Measurements from ENCODE around the gene STK11.

STK11 gene

DNA sequence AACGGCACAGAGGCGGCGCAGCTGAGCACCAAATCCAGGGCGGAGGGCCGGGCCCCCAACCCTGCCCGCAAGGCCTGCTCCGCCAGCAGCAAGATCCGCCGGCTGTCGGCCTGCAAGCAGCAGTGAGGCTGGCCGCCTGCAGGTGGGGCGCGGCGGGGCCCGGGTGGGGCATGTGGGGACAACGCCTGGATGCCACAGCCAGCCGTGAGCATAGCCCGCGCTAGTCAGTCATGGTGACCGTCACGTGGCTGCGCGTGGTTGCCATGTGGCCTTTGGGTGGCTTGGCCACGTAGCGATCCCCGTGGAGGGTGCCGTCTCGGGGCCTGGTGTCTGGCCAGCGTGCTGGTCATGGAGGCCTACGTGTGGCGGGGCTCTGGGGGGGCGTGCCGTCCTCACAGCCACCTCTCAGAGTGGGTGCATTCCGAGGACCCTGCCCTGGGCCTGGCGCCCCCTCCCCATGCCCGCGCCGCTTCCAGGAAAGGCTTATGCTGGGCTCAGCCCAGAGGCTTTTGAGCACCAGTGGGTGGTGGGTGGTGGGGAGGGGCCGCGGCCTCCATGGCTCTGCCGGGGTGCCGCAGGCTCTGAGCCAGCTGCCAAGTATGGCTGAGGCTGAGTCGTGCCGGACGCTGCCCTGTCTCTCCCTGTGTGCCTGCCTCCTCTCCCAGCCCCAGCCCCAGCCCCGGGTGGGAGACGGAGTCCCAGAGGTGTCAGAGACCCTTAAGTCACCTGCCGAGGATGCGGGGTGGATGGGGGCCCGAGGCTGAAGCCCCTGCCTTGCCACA is 21.1 kb downstream of the STK11 start:
- no peak for DNase-seq (ENCODE audit: low spot score)

DNA sequence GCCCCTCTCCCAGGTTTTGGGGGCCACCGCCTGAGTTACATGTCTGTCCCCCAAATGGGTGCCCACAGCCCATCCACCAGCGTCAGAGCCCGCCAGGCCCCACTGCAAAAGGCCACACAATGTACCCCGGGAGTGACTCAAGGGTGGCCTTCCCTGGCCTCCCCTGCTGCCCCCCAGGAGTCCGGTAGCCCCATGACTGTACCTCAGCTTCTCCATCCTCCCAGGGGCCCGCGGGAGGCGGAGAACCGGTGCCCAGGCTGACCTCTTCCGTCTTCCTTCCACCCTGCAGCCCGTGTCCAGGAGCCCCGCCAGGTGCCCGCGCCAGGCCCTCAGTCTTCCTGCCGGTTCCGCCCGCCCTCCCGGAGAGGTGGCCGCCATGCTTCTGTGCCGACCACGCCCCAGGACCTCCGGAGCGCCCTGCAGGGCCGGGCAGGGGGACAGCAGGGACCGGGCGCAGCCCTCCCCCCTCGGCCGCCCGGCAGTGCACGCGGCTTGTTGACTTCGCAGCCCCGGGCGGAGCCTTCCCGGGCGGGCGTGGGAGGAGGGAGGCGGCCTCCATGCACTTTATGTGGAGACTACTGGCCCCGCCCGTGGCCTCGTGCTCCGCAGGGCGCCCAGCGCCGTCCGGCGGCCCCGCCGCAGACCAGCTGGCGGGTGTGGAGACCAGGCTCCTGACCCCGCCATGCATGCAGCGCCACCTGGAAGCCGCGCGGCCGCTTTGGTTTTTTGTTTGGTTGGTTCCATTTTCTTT is 21.9 kb downstream of the STK11 start:
- DNase-seq (ENCODE audit: low spot score): no peak

DNA sequence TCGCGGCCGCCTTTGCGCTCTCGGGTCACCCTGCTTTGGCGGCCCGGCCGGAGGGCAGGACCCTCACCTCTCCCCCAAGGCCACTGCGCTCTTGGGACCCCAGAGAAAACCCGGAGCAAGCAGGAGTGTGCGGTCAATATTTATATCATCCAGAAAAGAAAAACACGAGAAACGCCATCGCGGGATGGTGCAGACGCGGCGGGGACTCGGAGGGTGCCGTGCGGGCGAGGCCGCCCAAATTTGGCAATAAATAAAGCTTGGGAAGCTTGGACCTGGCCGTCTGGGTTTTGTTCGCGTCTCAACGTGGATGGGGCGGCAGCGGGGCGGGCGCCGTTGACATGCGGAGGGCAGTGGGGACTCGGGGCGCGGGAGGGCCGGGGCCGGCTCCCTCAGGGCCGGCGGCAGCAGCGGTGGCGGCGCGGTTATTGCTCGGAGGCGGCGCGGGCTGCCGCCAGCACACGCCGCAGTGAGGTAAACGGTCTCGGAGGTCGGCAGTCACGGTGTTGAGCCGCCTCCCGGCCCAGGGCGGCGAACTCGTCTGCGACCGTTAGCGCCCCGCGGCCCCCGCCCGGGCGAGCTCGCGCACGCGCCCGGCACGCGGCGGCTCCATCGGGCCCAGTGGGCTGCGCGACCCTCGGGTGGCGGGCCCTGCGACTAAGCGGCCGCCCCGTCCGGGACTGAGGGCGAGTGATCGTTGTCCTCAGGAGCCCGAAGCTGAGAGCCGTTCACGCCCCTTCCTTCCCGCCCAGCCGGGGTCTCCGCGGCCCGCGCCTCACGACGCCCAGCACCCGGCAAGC is 22.8 kb downstream of the STK11 start:
- DNase-seq (ENCODE audit: low spot score): no peak

DNA sequence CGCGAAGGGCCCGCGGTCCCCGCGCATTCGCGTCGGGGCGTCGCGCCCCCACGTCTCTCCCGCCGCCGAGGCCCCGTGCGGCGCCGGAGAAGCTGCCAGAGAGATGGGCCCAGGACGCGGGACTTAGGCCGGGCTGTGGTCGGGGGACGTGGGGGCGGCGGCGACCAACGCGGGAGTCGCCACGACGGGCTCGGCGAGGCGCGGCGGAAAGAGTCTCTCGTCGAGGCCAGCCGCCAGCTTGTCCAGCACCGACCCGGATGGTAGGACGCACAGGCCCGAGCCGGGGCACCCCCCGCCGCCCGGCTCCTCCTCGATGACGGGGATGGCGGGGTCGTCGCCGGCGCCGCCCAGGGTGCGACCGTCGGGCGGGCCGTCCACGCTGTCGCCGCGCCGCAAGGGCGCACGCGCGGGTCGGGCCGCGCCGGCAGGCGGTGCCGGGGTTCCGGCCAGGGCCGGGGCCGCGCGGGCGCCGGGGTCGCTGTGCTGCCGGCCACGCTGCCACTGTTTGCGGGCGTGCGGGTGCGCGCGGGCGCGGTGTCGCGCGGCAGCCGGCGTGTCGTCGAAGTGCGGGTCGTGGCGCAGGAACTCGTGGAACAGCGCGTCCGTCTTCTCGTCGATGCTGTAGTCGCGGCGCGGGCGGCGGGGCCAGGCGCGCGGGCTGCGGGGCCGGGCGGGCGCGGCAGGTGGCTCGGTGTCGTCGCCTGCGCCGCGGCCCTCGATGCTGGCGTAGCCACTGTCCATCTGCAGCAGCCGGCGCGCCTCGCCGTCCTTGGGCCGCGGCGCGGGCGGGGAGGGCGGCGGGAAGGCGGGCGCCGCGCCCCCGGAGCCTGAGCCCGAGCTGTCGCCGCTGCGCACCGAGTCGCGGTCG is 23.7 kb downstream of the STK11 start:
- DNase-seq (ENCODE audit: low spot score): no peak

DNA sequence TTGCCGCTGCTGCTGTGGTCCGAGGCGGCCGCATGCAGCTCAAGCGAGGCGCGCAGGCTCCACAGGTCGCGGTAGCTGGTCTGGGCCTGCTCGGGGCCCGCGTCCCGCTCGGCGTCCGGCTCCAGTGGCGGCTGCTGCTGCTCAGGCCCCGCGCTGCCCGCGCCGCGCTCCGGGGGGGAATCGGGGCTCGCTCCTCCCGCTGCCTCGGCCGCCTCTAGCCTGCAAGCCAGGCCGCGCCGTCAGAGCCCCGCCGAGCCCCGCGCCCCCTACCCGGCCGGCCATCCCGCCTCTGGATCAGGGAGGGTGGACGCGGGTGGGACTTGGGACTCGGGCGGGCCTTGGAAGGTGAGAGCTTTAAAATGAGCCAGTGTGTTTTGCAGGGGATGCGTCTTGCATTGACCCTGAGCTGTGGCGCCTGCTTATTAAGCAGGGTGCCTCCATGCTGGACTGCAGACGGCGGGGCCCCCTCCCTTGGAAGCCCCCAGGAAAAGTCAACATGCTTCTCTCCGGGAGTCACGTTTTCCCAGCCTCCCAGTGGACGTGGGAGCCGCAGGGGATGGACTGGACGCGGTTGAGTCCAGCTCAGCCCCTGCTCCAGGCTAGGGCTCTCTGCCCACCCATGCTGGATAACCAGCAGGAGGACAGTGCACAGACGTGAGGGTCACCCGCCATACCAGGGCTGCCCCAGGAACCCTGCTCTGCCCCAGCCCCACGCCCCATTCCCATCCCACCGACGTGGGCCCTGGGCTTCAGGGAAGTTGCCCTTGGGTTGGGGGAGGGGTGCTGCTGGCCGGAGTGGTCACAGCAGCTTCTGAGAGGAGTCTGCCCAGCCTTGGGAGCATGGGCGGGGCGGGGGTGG is 24.6 kb downstream of the STK11 start:
- no peak for DNase-seq (ENCODE audit: low spot score)

DNA sequence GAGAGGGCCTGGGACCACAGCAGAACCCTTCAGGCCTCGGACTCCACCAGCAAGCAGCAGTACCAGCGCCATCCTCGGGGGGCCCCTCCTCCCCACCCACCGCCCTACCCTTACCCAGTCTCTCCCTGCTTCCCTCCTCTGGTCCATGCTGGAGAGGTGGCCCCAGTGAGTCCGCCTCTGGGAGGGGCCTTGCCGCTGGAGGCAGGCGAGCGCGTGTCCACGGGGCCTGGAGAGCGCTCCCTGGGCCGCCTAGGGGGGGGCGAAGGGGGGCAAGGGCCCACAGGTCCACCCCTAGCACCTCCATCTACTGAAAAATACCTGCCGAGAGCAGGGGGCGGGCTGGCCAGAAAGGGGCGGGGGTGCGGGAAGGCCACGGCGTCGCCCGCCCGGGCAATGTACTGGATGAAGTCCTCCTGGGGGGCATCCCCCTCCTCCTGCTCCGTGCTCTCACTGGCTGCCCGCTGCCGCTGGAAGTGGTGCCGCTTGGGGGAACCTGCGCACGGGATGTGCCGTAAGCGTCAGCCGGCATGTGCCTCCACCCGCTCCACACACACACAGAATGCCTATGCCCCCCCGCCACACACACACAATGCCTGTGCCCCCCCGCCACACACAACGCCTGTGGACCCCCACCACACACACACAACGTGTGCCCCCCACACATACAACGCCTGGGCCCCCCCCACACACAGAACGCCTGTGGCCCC is 25.4 kb downstream of the STK11 start:
- DNase-seq (ENCODE audit: low spot score): no peak

DNA sequence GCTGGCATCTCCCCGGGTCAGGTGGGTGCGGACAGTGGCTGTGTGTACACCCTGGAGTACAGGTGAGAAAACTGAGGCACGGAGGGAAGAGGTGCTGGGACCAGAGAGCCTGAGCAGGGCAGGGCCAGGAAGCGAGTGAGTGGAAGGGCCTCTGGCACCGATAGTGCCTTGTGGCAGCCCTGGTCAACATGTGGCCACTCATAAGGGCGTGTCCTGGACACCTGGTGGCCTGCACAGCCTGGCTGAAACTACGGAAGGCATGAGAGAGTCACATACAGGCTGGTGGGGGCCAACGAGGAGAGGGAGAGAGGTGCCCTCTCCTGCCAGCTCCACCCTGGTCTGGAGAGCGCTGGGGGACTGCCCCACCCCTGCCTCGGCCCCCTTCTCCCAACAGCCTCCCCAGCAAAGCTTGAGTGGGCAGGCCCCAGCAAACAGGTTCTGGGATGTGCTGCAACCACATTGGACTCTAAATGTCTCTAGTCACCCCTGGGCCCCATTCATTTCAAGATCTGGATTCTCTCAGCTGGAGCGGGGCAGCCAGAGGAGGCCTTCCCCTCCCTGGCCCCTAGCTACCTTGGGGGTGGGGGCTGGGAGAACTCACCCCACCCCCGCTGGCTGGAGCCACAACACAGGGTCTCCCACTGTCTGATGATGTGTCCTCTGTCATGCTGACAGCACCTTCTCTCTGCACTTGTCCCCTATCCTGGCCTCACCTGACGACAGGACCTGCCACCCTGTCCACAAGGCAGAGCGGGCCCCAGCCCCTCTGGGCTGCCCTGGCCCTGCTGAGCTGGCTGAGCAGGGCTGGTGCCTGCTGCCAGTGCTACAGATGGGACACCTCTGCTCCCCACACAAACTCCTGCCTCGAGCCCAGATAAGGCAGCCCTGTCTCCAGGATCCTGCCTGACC is 26.4 kb downstream of the STK11 start:
- DNase-seq (ENCODE audit: low spot score): no peak

DNA sequence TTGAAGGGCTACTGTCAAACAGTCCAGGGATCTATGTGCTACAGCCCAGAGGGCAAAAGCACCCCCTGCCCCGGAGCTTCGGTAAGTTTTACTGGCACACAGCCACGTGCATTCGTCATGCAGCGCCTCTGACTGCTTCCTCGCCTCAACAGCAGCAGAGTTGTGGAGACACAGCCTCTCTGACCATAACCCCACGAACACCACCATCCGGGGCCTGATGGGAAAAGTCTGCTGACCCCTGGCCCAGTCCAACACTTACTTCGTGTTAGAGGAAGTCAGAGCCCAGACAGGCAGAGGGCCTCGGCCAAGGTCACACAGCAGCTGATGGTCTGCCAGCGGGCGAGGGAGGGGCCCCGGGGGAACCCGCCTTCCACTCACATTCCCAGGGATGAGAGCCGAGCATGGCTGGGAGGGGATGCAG is 27.1 kb downstream of the STK11 start:
- no peak for DNase-seq (ENCODE audit: low spot score)

DNA sequence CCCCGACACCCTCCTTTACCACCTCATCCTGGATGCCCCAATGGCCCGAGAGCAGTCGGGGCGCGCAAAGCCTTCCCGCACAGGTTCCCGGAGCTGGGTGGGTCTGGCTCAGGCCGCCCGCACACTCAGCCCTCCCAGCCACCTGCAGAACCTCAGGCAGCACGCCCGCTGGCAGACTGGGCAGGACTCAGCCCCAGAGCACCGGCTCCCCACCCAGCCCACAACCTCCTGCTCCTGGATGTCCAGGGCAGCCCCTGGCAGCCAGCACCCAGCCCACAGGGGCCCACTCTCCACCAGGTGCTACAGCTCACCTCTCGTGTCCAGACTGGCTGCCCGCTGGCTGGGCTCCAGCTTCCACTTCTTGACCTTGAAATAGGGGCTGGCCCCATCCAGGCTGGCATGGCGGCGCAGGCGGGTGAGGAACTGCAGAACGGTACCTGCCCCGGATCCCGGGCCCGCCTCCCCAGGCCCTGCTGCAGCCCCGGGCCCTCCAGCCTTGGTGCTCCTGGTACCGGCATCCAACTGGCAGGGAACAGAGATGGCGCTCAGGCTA is 27.6 kb downstream of the STK11 start:
- no peak for DNase-seq (ENCODE audit: low spot score)

DNA sequence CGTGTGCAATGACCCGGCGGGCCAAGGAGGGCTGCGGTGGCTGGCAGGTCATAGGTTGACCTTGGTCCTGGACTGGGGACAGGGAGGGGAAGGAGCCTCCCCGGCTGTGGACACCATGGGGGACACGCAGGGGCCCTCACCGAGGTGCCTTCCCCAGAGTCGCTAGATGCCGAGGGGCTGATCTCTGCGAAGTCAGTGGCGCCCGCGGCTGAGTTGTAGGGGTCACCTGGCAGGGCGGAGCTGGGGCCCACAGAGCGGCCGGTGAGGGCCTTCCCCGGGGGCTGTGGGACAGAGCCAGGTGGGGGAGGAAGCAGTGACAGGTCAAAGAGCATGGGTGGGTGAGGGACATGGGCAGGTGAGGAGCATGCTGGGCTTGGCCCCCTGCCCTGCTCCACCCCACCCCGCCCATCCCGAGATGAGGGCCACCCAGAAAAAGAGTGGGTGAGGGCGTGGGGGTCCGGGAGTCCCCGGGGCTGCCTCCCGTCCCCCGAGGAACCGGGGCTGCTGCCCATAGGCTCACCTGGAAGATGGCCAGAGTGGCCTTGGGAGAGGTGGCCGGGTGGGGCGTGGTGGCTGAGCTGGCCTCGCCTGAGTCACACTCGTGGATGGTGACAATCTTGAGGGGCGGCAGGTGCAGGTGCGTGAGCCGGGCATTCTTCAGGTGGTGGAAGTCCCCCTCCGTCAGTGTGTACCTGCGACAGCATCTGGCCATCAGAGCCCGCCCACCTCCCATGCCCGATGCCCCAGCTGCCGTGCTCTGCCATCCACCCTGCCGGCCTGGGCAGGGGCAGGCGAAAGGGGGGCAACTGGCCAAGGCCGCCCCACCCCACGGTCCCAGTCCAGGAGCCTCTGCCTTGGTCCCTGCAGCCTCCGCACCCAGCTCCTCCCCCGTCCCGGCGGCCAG is 28.7 kb downstream of the STK11 start:
- no peak for DNase-seq (ENCODE audit: low spot score)

DNA sequence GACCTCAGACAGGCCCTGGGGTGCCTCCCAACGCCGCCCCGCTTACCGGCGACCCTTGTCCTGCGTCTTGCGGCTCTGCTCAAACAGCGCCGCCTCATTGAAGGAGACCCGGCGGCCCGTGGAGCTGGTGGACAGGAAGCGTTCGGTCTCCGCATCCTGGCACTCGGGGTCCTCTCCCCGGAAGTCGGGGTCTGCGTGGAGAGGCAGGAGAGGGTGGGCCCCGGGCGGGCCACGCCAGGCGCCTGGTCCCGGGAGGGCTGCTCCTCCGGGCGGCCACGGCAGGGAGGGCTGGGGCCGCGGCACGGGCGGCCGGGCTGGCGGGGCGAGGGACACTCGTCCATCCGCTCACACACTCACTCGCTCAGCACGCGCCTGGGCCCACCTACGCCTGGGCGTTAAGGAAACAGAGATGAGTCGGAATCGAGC is 29.4 kb downstream of the STK11 start:
- DNase-seq (ENCODE audit: low spot score): no peak

DNA sequence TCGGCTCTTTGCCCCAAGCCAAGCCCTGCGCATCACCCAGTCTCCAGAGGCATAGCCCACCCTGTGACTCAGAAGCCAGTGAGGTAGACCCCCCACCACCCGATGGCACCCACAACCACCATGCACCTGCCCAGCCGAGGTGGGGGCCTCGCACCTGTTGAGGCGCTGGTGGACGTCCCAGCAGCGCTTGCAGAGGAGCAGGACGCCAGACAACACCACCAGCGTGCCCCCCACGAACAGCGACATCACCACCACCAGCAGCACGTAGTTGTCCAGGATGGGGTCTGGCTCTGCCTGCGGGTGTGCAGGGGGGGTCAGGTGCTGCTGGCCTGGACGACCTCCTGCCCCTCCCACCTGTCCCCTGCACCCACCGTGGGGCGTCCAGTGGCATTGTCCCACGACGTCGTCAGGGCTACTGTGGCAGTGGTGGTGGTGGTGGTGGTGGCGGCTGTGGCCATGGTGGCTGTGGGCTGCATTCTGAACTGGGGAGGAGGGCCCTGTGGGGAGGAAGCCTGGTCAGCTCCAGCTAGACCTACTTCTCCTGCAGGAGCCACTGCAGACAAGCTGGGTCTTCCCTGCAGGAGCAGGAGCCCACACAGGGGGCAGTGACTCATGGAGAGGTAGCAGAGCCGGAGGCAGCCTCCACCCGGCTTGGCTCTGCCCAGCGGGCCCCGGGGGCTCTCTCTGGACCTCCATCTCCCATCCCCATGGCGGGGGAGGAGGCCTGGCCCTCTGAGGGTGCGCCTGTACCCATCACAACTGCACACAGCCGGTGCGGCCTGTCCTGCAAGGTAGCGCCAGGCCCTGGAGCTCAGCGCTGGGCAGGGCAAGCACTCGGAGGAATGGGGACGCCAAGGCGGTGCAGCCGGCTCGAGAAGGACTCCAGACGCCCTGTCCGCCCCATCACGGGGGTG is 30.3 kb downstream of the STK11 start:
- no peak for DNase-seq (ENCODE audit: low spot score)

DNA sequence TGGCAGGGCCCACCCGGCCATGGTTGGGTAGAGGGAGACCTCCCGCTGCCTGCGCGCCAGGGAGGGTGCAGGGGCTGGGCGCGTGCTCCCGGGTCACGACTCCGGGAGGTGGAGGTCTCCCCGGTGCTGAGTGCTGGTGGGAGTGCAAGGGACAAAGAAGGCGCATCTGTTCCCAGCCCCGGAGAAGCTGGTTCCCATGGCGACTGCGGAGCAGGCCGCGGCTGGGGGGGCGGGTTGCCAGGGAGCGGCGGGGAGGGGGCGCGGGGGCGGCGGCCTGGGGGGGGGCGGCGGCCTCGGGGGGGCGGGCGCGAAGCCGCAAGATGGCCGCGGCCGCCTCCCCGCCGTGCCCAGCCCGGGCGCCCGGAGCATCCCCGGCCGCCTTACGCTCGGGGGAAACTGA is 31.0 kb downstream of the STK11 start:
- DNase-seq (ENCODE audit: low spot score): no peak

DNA sequence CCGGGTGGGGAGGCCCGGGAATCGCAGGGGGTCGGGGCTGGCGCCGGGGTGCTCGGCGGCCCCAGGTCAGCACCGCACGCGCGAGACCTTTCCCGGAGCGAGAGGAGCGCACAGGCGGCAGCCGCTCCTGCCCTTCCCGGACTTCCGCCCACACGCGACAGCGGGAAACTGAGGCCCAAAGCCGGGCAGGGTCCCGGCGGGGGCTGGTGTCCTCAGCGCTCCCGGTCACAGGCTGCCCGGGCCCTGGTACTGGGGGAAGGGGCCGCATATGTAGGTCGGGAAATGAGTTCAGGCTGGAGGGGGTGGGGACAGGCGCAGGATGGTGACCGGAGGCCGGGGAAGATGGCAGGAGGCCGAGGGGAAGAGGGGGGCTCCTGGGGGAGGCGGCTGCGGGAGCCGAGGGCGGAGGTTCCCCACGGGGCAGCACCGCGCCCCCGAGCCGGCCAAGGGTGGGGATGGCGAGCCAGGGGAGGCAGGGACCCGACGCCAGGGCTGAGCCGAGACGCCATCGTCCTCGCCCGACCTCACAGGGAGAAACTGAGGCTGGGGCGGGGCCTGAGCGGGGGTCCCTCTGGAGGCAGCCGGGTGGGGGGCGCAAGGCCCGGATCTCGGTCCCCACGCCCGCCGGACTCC is 31.6 kb downstream of the STK11 start:
- DNase-seq (ENCODE audit: low spot score): no peak

DNA sequence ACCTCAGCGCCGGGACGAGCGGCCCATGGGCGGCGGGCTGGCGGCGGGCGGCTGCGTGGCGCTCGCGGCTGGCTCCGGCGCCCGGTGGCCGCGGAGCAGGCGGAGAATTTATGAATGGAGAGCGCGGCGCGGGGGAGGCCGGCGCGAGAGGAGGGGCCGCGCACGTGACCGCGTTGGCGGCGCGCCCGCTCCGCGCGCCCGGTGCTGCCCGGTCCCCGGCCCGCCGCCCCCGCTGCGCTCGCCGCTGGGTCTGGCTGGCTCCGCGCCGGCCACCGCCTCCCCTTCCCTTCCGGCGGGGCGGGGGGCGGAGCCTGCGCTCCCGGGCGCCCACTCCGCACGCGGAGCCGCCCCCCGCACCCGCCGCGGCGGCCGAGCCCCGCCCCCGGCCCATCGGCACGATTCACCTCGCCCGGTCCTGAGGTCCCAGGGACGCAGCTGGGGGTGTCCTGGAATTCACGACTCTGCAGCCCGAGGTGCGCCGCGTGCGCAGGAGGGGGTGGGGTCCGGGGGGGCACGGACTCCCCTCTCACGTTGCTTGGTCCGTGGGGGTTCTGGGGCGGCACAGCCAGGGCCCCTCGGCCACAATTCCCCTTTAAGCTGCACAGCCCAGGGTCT is 32.3 kb downstream of the STK11 start, which contains the start of gene CBARP:
CBARP (minus strand) TSS at position 252 of the 615 bp plus-strand sequence. CDS start 1,905 bp downstream, outside the sequence.
- DNase-seq (ENCODE audit: low spot score): peak; percentile 57

Measured in LoVo (cell line).